PC-9 (cell line): ENCODE data around the gene OR6C2. TPM values are rescaled to one million over a fixed set of nuclear protein-coding genes. Genes with fewer than 3 reads are reported as not detected.
"Not testable (repeated sequence)": the region's sequence is repeated elsewhere in the genome, so short reads cannot be mapped to it uniquely, and the experiment has no call there.

Source experiments
- BruUV-seq: library from RNA; stranded (reverse); fragments of 400-500 nt; replicated peaks from 2 replicates; lab custom pipeline; 2021; lab: Mats Ljungman, UMichigan
- CTCF ChIA-PET: fragments of 300-600 bp; sonication (Branson Sonifier 250); formaldehyde crosslinking; loops from one replicate; lab custom pipeline; 2022; ENCODE audit warnings: antibody characterized with exemption; lab: Charles Lee
- POLR2A ChIA-PET: fragments of 300-600 bp; sonication (Branson Sonifier 250); formaldehyde crosslinking; loops from one replicate; lab custom pipeline; 2022; ENCODE audit warnings: antibody characterized with exemption; ENCODE audit not compliant: unreplicated experiment; lab: Charles Lee
- DNase-seq, 2 experiments: peaks; one replicate each; pipeline versions ENCODE4 v3.0.0 to v3.0.0-alpha.2; 2015 to 2022; ENCODE audit warnings: mixed read lengths in 1 of 2
- H2AFZ ChIP-seq: fragments of 200-600 bp; sonication (generic); 2 replicates; pipeline ENCODE4 v1.8.1; 2017; ENCODE audit warnings: antibody characterized with exemption
- H3F3A ChIP-seq: fragments of 200-600 bp; sonication (generic); 2 replicates; pipeline ENCODE4 v1.8.1; 2017; ENCODE audit warnings: antibody characterized with exemption, mild to moderate bottlenecking, low read depth; ENCODE audit not compliant: insufficient read depth
- H3K27ac ChIP-seq: fragments of 200-600 bp; sonication (generic); 2 replicates; pipeline ENCODE4 v1.6.1; 2016; ENCODE audit warnings: mixed run types
- H3K27me3 ChIP-seq: fragments of 200-600 bp; sonication (generic); 2 replicates; pipeline ENCODE4 v1.6.1; 2016; ENCODE audit warnings: low read depth, mixed run types; ENCODE audit not compliant: insufficient read depth
- H3K36me3 ChIP-seq: fragments of 200-600 bp; sonication (generic); 2 replicates; pipeline ENCODE4 v1.6.1; 2016; ENCODE audit warnings: low read depth, mixed run types
- H3K4me1 ChIP-seq: fragments of 200-600 bp; sonication (generic); replicated peaks from 2 replicates; pipeline ENCODE4 v1.6.1; 2016; ENCODE audit warnings: mixed run types; ENCODE audit not compliant: insufficient read depth
- H3K4me2 ChIP-seq: fragments of 200-600 bp; sonication (generic); 2 replicates; pipeline ENCODE4 v1.6.1; 2017; ENCODE audit warnings: mixed run types
- H3K4me3 ChIP-seq: fragments of 200-600 bp; sonication (generic); 2 replicates; pipeline ENCODE4 v1.6.1; 2016; ENCODE audit warnings: mixed run types
- H3K79me2 ChIP-seq: fragments of 200-600 bp; sonication (generic); 2 replicates; pipeline ENCODE4 v1.6.1; 2017; ENCODE audit warnings: low read depth, mixed run types
- H3K9me2 ChIP-seq: fragments of 200-600 bp; sonication (generic); 2 replicates; pipeline ENCODE4 v1.8.1; 2017; ENCODE audit warnings: mild to moderate bottlenecking; ENCODE audit not compliant: insufficient read depth
- H3K9me3 ChIP-seq: fragments of 200-600 bp; sonication (generic); 2 replicates; pipeline ENCODE4 v1.8.1; 2016; ENCODE audit warnings: low read depth; ENCODE audit not compliant: insufficient read depth
- H4K20me1 ChIP-seq: fragments of 200-600 bp; sonication (generic); 2 replicates; pipeline ENCODE4 v1.8.1; 2017; ENCODE audit not compliant: insufficient read depth
- CTCF ChIP-seq: fragments of 200-600 bp; sonication (generic); conservative IDR thresholded peaks from 2 replicates; pipeline ENCODE4 v1.6.1; 2017; ENCODE audit warnings: mixed run types, antibody characterized with exemption, mild to moderate bottlenecking, moderate library complexity
- EZH2 ChIP-seq: fragments of 200-600 bp; sonication (generic); IDR thresholded peaks from 2 replicates; pipeline ENCODE4 v1.8.0; 2017; ENCODE audit warnings: antibody characterized with exemption, low read depth
- intact Hi-C: fragments of 100-400 bp; cut with micrococcal nuclease; formaldehyde crosslinking; loops from one replicate; pipeline ENCODE4 v1.10.0; 2022; ENCODE audit not compliant: unreplicated experiment
- total RNA-seq: library from RNA; stranded (reverse); gene quantifications from 2 replicates; pipeline ENCODE4 v1.2.3, GENCODE V29; 2021

OR6C2 gene
- total RNA-seq, 1 experiment from 2014 or later = not detected

GRCh38 chr12:55407866-55408265, 36.0 kb upstream of the OR6C2 start:
- Histone ChIP-seq H4K20me1 (no peaks in the 10 kb centered on the region), H3K9me2 (no peaks in the 10 kb centered on the region), H2AFZ (no peak overlapping the region), H3F3A (no peaks in the 10 kb centered on the region), H3K9me3 (no peaks in the 10 kb centered on the region), H3K27me3 (no peaks in the 10 kb centered on the region), H3K4me2 (no peak overlapping the region), H3K4me1 (no peaks in the 10 kb centered on the region), H3K27ac (no peak overlapping the region), H3K4me3 (no peak overlapping the region), H3K79me2 (no peaks in the 10 kb centered on the region), H3K36me3 (no peaks in the 10 kb centered on the region)
- intact Hi-C loops = no loop called here
- DNase-seq = no peak
- ChIA-PET POLR2A (no interaction called here), CTCF (no interaction called here)
- no peak for TF ChIP-seq CTCF
- no peak for TF ChIP-seq EZH2
- BruUV-seq = no TSS peak

- H4K20me1 ChIP-seq, H3K9me3 ChIP-seq, H3K9me2 ChIP-seq, H3K79me2 ChIP-seq, intact Hi-C loops, H3K36me3 ChIP-seq, BruUV-seq, CTCF ChIA-PET, H3F3A ChIP-seq, H3K4me3 ChIP-seq, H3K4me2 ChIP-seq, H3K27ac ChIP-seq, POLR2A ChIA-PET, H3K4me1 ChIP-seq, DNase-seq, H2AFZ ChIP-seq, H3K27me3 ChIP-seq: not testable (repeated sequence)
Observed at GRCh38 chr12:55409133-55409532, 34.7 kb upstream of the OR6C2 start.

DNA sequence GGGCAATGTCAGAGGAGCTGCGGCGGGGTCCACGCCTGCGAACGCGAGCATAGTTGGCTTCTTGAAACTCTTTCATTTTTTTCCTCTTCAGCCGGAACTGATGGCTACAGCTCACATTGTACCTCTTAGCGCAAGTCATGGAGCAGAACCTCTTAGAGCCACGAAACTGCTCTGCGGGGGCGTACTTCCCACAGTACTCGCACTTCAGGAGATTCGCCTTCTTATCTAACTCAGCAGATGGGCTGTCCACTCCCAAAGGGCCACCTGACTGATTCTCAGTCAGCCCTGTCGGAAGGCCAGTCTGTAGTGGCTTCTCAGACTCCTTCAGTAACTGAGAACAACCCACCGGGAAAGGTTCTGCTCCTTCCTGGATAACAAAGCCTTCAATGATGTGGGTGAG, 31.7 kb upstream of the OR6C2 start:
- H3K36me3 ChIP-seq, intact Hi-C loops, H3K9me2 ChIP-seq, H3K9me3 ChIP-seq, POLR2A ChIA-PET, H3K4me2 ChIP-seq, BruUV-seq, H3K4me3 ChIP-seq, H3F3A ChIP-seq, H3K4me1 ChIP-seq, DNase-seq, CTCF ChIA-PET, H3K27ac ChIP-seq, H4K20me1 ChIP-seq, H3K79me2 ChIP-seq, H2AFZ ChIP-seq: not testable (repeated sequence)
- H3K27me3 ChIP-seq = peaks cover 14% of the 10 kb centered on the region; the same call in 1 of the 2 replicates

GRCh38 chr12:55413498-55414388, 30.1 kb upstream of the OR6C2 start:
- H3K9me2 ChIP-seq, H3K27ac ChIP-seq, intact Hi-C loops, H3K79me2 ChIP-seq, BruUV-seq, H4K20me1 ChIP-seq, H3K4me1 ChIP-seq, H2AFZ ChIP-seq, H3F3A ChIP-seq, POLR2A ChIA-PET, H3K4me3 ChIP-seq, CTCF ChIA-PET, H3K36me3 ChIP-seq, H3K4me2 ChIP-seq, H3K9me3 ChIP-seq, DNase-seq: not testable (repeated sequence)
- H3K27me3 ChIP-seq = peaks cover 14% of the 10 kb centered on the region; the same call in 1 of the 2 replicates

- CTCF ChIA-PET, H3K36me3 ChIP-seq, H3K27ac ChIP-seq, H2AFZ ChIP-seq, H3K4me1 ChIP-seq, BruUV-seq, H3K4me3 ChIP-seq, H3K9me2 ChIP-seq, H3F3A ChIP-seq, H3K9me3 ChIP-seq, H3K4me2 ChIP-seq, DNase-seq, H3K79me2 ChIP-seq, POLR2A ChIA-PET, H4K20me1 ChIP-seq, intact Hi-C loops: not testable (repeated sequence)
- H3K27me3 ChIP-seq = peaks cover 14% of the 10 kb centered on the region; the same call in 1 of the 2 replicates
Observed at GRCh38 chr12:55414396-55414823, 29.5 kb upstream of the OR6C2 start.

- not testable (repeated sequence) for H3K4me2 ChIP-seq
Observed at GRCh38 chr12:55414889-55415288, 29.0 kb upstream of the OR6C2 start.

More at GRCh38 chr12:55414889-55415288, 29.0 kb upstream of the OR6C2 start:
- H3K4me1 ChIP-seq, H3K36me3 ChIP-seq, H3K4me3 ChIP-seq, H3K79me2 ChIP-seq, BruUV-seq, intact Hi-C loops, H3K27ac ChIP-seq, H3K9me3 ChIP-seq, CTCF ChIA-PET, H3F3A ChIP-seq, H2AFZ ChIP-seq, H3K9me2 ChIP-seq, DNase-seq, H4K20me1 ChIP-seq, POLR2A ChIA-PET: not testable (repeated sequence)
- peaks cover 14% of the 10 kb centered on the region; the same call in 1 of the 2 replicates for H3K27me3 ChIP-seq
